Tibial nerve (tissue), 4 donors: ENCODE measurements around the gene ACOXL. TPM values are rescaled to one million over a fixed set of nuclear protein-coding genes. Genes with fewer than 3 reads are reported as not detected.

Experiments
- DNase-seq, 2 donors: peaks; one replicate each; pipeline ENCODE4 v3.0.0-alpha.2; 2019; ENCODE audit warnings: low spot score in 2 of 2
- H3K27ac ChIP-seq, 4 donors: fragments of 200-600 bp; sonication (generic) in 3 of 4; one replicate each; pipeline ENCODE4 v1.5.1; 2017 to 2019; ENCODE audit warnings: mild to moderate bottlenecking in 1 of 4
- H3K27me3 ChIP-seq, 2 donors: fragments of 200-600 bp; sonication (generic) in 1 of 2; one replicate each; pipeline versions ENCODE4 v1.5.1 to v1.6.0; 2017 to 2019
- H3K36me3 ChIP-seq, 3 donors: fragments of 200-600 bp; sonication (generic); one replicate each; pipeline ENCODE4 v1.5.1; 2018 to 2019
- H3K4me1 ChIP-seq, 4 donors: fragments of 200-600 bp; sonication (generic) in 3 of 4; one replicate each; pipeline ENCODE4 v1.5.1; 2017 to 2019
- H3K4me3 ChIP-seq, 4 donors: fragments of 200-600 bp; sonication (generic) in 3 of 4; one replicate each; pipeline ENCODE4 v1.5.1; 2017 to 2019; ENCODE audit warnings: mild to moderate bottlenecking in 1 of 4, moderate library complexity in 1 of 4
- H3K9me3 ChIP-seq, 4 donors: fragments of 200-600 bp; sonication (generic) in 3 of 4; one replicate each; pipeline ENCODE4 v1.5.1; 2017 to 2019
- CTCF ChIP-seq, 5 experiments: fragments of 200-600 bp in 3 of 5; fragments of 450-650 bp in 2 of 5; sonication (generic) in 3 of 5; IDR thresholded peaks; one replicate each; pipeline ENCODE4 v1.5.1; 2016 to 2019; ENCODE audit warnings: antibody characterized with exemption in 5 of 5, mild to moderate bottlenecking in 3 of 5, moderate library complexity in 2 of 5
- EP300 ChIP-seq, 2 donors: sonication (generic); formaldehyde crosslinking; IDR thresholded peaks; one replicate each; pipeline ENCODE4 v1.6.1; 2017; ENCODE audit warnings: antibody characterized with exemption in 2 of 2, mild to moderate bottlenecking in 1 of 2
- POLR2A ChIP-seq, 2 donors: fragments of 450-650 bp; IDR thresholded peaks; one replicate each; pipeline ENCODE4 v1.6.1; 2017; ENCODE audit warnings: antibody characterized with exemption in 2 of 2, mild to moderate bottlenecking in 2 of 2, moderate library complexity in 2 of 2
- WGBS, 2 donors: methylation state at CpG; one replicate each; pipeline ENCODE4 v1.1.5; 2018; 5-methylcytosine and 5-hydroxymethylcytosine counted together
- total RNA-seq, 4 donors: library from RNA; depleted of rRNA; stranded (reverse); fragments of >200 nt; gene quantifications; one replicate each; pipeline ENCODE4 v1.1.0, GENCODE V29; 2016

Gene ACOXL
- total RNA-seq, 4 donors from 2014 or later: 0.30 TPM; not detected in 3

- H3K27me3 ChIP-seq: peaks cover 0 to 8% of the 10 kb centered on the region in 2 donors
- DNase-seq: no peak
- WGBS, 2 donors: 60 to 67% methylated on average over 5 of the region's 5 CpGs
- no peak overlapping the region for H3K4me3 ChIP-seq
- TF ChIP-seq EP300 (IDR thresholded peaks at IDR 0.05) (no peak), CTCF (IDR thresholded peaks at IDR 0.05) (no peak), POLR2A (IDR thresholded peaks at IDR 0.05) (no peak)
- H3K36me3 ChIP-seq: no peaks in the 10 kb centered on the region
- H3K27ac ChIP-seq: no peak overlapping the region
- H3K9me3 ChIP-seq: no peaks in the 10 kb centered on the region
- no peaks in the 10 kb centered on the region for H3K4me1 ChIP-seq
These were observed 132.8 kb downstream of the ACOXL start for GRCh38 chr2:110865188-110865587.

- Histone ChIP-seq H3K27ac (no peak overlapping the region), H3K36me3 (no peaks in the 10 kb centered on the region), H3K4me3 (no peak overlapping the region), H3K27me3 (peaks cover 0 to 4% of the 10 kb centered on the region in 2 donors), H3K9me3 (no peaks in the 10 kb centered on the region), H3K4me1 (no peaks in the 10 kb centered on the region)
- WGBS, 2 donors: 57 to 61% methylated on average over 7 of the region's 7 CpGs
- no peak for DNase-seq
- TF ChIP-seq CTCF (IDR thresholded peaks at IDR 0.05): no peak
- TF ChIP-seq POLR2A (IDR thresholded peaks at IDR 0.05): no peak
These were observed 133.7 kb downstream of the ACOXL start for GRCh38 chr2:110866045-110866444.

GRCh38 chr2:110866466-110866865 lies 134.1 kb downstream of the ACOXL start:
- 77 to 80% methylated on average over 8 of the region's 8 CpGs for WGBS, 2 donors
- Histone ChIP-seq H3K9me3 (no peaks in the 10 kb centered on the region), H3K27ac (no peak overlapping the region), H3K4me3 (no peak overlapping the region), H3K4me1 (no peaks in the 10 kb centered on the region), H3K36me3 (no peaks in the 10 kb centered on the region), H3K27me3 (peaks cover 0 to 4% of the 10 kb centered on the region in 2 donors)
- TF ChIP-seq POLR2A (IDR thresholded peaks at IDR 0.05): no peak
- TF ChIP-seq CTCF (IDR thresholded peaks at IDR 0.05): no peak
- no peak for TF ChIP-seq EP300 (IDR thresholded peaks at IDR 0.05)
- DNase-seq: no peak

- Histone ChIP-seq H3K9me3 (no peaks in the 10 kb centered on the region), H3K27me3 (no peaks in the 10 kb centered on the region), H3K36me3 (no peaks in the 10 kb centered on the region), H3K4me3 (no peak overlapping the region), H3K4me1 (no peaks in the 10 kb centered on the region), H3K27ac (no peak overlapping the region)
- TF ChIP-seq CTCF (IDR thresholded peaks at IDR 0.05) (no peak), POLR2A (IDR thresholded peaks at IDR 0.05) (no peak), EP300 (IDR thresholded peaks at IDR 0.05) (no peak)
- WGBS, 2 donors: 95 to 100% methylated on average over 2 of the region's 2 CpGs
- DNase-seq: no peak
These were observed 134.7 kb downstream of the ACOXL start for GRCh38 chr2:110867078-110867477.

- 50 to 59% methylated on average over 5 of the region's 5 CpGs for WGBS, 2 donors
- Histone ChIP-seq H3K4me1 (no peaks in the 10 kb centered on the region), H3K9me3 (no peaks in the 10 kb centered on the region), H3K4me3 (no peak overlapping the region), H3K36me3 (no peaks in the 10 kb centered on the region), H3K27me3 (no peaks in the 10 kb centered on the region), H3K27ac (no peak overlapping the region)
- no peak for TF ChIP-seq EP300 (IDR thresholded peaks at IDR 0.05)
- no peak for TF ChIP-seq CTCF (IDR thresholded peaks at IDR 0.05)
- TF ChIP-seq POLR2A (IDR thresholded peaks at IDR 0.05): no peak
- DNase-seq: no peak
These were observed 136.6 kb downstream of the ACOXL start for GRCh38 chr2:110868971-110869370.
